IMR-90 (cell line): ENCODE measurements around the gene HNRNPH2. TPM values are rescaled to one million over a fixed set of nuclear protein-coding genes. Genes with fewer than 3 reads are reported as not detected.

Experiments used
- ATAC-seq: fragments of 200-7000 bp; cut with Tn5 transposase; 2 replicates; pipeline ENCODE4 v1.9.1; 2020; ENCODE audit warnings: low read depth, mild to moderate bottlenecking, moderate library complexity
- BruUV-seq: library from RNA; stranded (reverse); fragments of 400-500 nt; replicated peaks from 2 replicates; lab custom pipeline; 2021; lab: Mats Ljungman, UMichigan
- CTCF ChIA-PET: fragments of 300-600 bp; formaldehyde crosslinking; extraction: SDS; loops from one replicate; lab custom pipeline; 2021; ENCODE audit warnings: antibody characterized with exemption; lab: Yijun Ruan, JAX
- POLR2A ChIA-PET: fragments of 300-600 bp; sonication (Branson Sonifier 250); formaldehyde crosslinking; loops from one replicate; lab custom pipeline; 2022; ENCODE audit warnings: antibody characterized with exemption; ENCODE audit not compliant: unreplicated experiment; lab: Charles Lee
- DNase-seq: peaks from one replicate; pipeline ENCODE4 v3.0.0; 2013
- H2AFZ ChIP-seq: replicated peaks from 2 replicates; pipeline ENCODE3; 2013; ENCODE audit warnings: low read length, mild to moderate bottlenecking; ENCODE audit not compliant: poor library complexity
- H2AK5ac ChIP-seq: 2 replicates; pipeline ENCODE4 v1.6.1; 2013; ENCODE audit warnings: low read depth, low read length, inconsistent platforms
- H2AK9ac ChIP-seq: replicated peaks from 2 replicates; pipeline ENCODE3; 2013; ENCODE audit warnings: mild to moderate bottlenecking, low read depth, low read length, moderate library complexity; ENCODE audit not compliant: poor library complexity
- H2BK120ac ChIP-seq: 2 replicates; pipeline ENCODE4 v1.6.1; 2013; ENCODE audit warnings: low read depth, low read length, inconsistent platforms
- H2BK15ac ChIP-seq: 3 replicates; pipeline ENCODE4 v1.6.1; 2013; ENCODE audit warnings: low read depth, low read length, inconsistent platforms
- H2BK20ac ChIP-seq: 2 replicates; pipeline ENCODE4 v1.6.1; 2013; ENCODE audit warnings: low read depth, mild to moderate bottlenecking, inconsistent platforms, low read length, moderate library complexity
- H2BK5ac ChIP-seq: 2 replicates; pipeline ENCODE4 v1.6.1; 2013; ENCODE audit warnings: mild to moderate bottlenecking, low read depth, low read length, inconsistent platforms; ENCODE audit not compliant: poor library complexity, severe bottlenecking
- H3K14ac ChIP-seq: replicated peaks from 2 replicates; pipeline ENCODE4 v1.6.1; 2013; ENCODE audit warnings: low read depth, low read length, inconsistent platforms
- H3K18ac ChIP-seq: 2 replicates; pipeline ENCODE4 v1.6.1; 2013; ENCODE audit warnings: low read depth, low read length, control low read depth
- H3K23ac ChIP-seq: 2 replicates; pipeline ENCODE4 v1.6.1; 2013; ENCODE audit warnings: low read depth, low read length, inconsistent platforms
- H3K27ac ChIP-seq: 2 replicates; pipeline ENCODE4 v1.5.1; 2013; ENCODE audit warnings: mild to moderate bottlenecking, control low read depth, low read length; ENCODE audit not compliant: insufficient read depth
- H3K27me3 ChIP-seq: 2 replicates; pipeline ENCODE4 v1.6.1; 2013; ENCODE audit warnings: low read length; ENCODE audit not compliant: control insufficient read depth, insufficient read depth
- H3K36me3 ChIP-seq: 2 replicates; pipeline ENCODE4 v1.6.1; 2013; ENCODE audit warnings: low read length, mixed read lengths; ENCODE audit not compliant: control insufficient read depth, insufficient read depth
- H3K4ac ChIP-seq: 2 replicates; pipeline ENCODE4 v1.6.1; 2013; ENCODE audit warnings: low read depth, low read length, inconsistent platforms
- H3K4me1 ChIP-seq: 2 replicates; pipeline ENCODE4 v1.6.1; 2013; ENCODE audit warnings: low read length, mixed read lengths; ENCODE audit not compliant: control insufficient read depth, insufficient read depth
- H3K4me2 ChIP-seq: 2 replicates; pipeline ENCODE4 v1.6.1; 2013; ENCODE audit warnings: low read depth, mild to moderate bottlenecking, control low read depth, low read length, moderate library complexity
- H3K4me3 ChIP-seq: 2 replicates; pipeline ENCODE4 v1.5.1; 2013; ENCODE audit warnings: low read depth, mild to moderate bottlenecking, control low read depth, low read length, moderate library complexity; ENCODE audit not compliant: insufficient read depth
- H3K56ac ChIP-seq: 2 replicates; pipeline ENCODE4 v1.6.1; 2013; ENCODE audit warnings: low read length, inconsistent platforms; ENCODE audit not compliant: insufficient read depth; ENCODE audit errors: extremely low read depth
- H3K79me1 ChIP-seq, 2 experiments: 2 replicates each; pipeline ENCODE4 v1.6.1; 2013; ENCODE audit warnings: low read length in 2 of 2, inconsistent platforms in 1 of 2, low read depth in 1 of 2
- H3K9ac ChIP-seq: 2 replicates; pipeline ENCODE4 v1.6.1; 2013; ENCODE audit warnings: low read depth, low read length, control low read depth
- H3K9me1 ChIP-seq: 2 replicates; pipeline ENCODE4 v1.6.1; 2013; ENCODE audit warnings: low read length, inconsistent platforms; ENCODE audit not compliant: insufficient read depth
- H3K9me3 ChIP-seq: 2 replicates; pipeline ENCODE4 v1.6.1; 2013; ENCODE audit warnings: low read length; ENCODE audit not compliant: control insufficient read depth, insufficient read depth
- H4K20me1 ChIP-seq: 2 replicates; pipeline ENCODE4 v1.6.1; 2013; ENCODE audit warnings: low read length, inconsistent platforms; ENCODE audit not compliant: insufficient read depth
- H4K5ac ChIP-seq: 2 replicates; pipeline ENCODE4 v1.6.1; 2013; ENCODE audit warnings: mild to moderate bottlenecking, low read depth, low read length, control low read depth
- H4K8ac ChIP-seq, 2 experiments: 2 replicates each; pipeline ENCODE4 v1.6.1; 2013; ENCODE audit warnings: low read depth in 2 of 2, low read length in 2 of 2, control low read depth in 1 of 2, inconsistent platforms in 1 of 2
- H4K91ac ChIP-seq: 2 replicates; pipeline ENCODE4 v1.6.1; 2013; ENCODE audit warnings: low read depth, low read length, inconsistent platforms; ENCODE audit not compliant: insufficient read depth
- BHLHE40 ChIP-seq: fragments of 150-350 bp; IDR thresholded peaks from 2 replicates; pipeline ENCODE4 v1.6.1; 2016; ENCODE audit warnings: mild to moderate bottlenecking, low read depth, low read length
- CEBPB ChIP-seq: IDR thresholded peaks from 2 replicates; pipeline ENCODE4 v1.6.1; 2012; ENCODE audit warnings: low read depth, low read length, improper control_type of control experiment
- CHD1 ChIP-seq: IDR thresholded peaks from 2 replicates; pipeline ENCODE4 v1.6.1; 2012; ENCODE audit warnings: low read depth, low read length, improper control_type of control experiment
- MAFK ChIP-seq: IDR thresholded peaks from 2 replicates; pipeline ENCODE4 v1.6.1; 2012; ENCODE audit warnings: low read depth, low read length, improper control_type of control experiment
- MAZ ChIP-seq: IDR thresholded peaks from 2 replicates; pipeline ENCODE4 v1.6.1; 2012; ENCODE audit warnings: low read depth, mild to moderate bottlenecking, low read length, improper control_type of control experiment, moderate library complexity, borderline replicate concordance
- MXI1 ChIP-seq: IDR thresholded peaks from 2 replicates; pipeline ENCODE4 v1.6.1; 2012; ENCODE audit warnings: low read depth, mild to moderate bottlenecking, low read length, moderate library complexity, borderline replicate concordance
- NFE2L2 ChIP-seq: fragments of 150-350 bp; IDR thresholded peaks from 2 replicates; pipeline ENCODE4 v1.6.1; 2016; ENCODE audit warnings: low read depth, mild to moderate bottlenecking, low read length
- POLR2A ChIP-seq: IDR thresholded peaks from 2 replicates; pipeline ENCODE4 v1.6.1; 2012; ENCODE audit warnings: mild to moderate bottlenecking, low read depth, low read length
- RAD21 ChIP-seq: IDR thresholded peaks from 2 replicates; pipeline ENCODE4 v1.6.1; 2012; ENCODE audit warnings: low read length, improper control_type of control experiment
- RFX5 ChIP-seq: IDR thresholded peaks from 2 replicates; pipeline ENCODE4 v1.8.0; 2012; ENCODE audit warnings: low read depth, mild to moderate bottlenecking, low read length, moderate library complexity
- SMC3 ChIP-seq: fragments of 150-350 bp; IDR thresholded peaks from 2 replicates; pipeline ENCODE4 v1.6.1; 2016; ENCODE audit warnings: low read depth, mild to moderate bottlenecking, antibody characterized with exemption, low read length, moderate library complexity
- WGBS, 2 experiments: methylation state at CpG; one replicate each; pipeline versions ENCODE4 v1.1.5 to v1.1.7; 2013; ENCODE audit warnings: missing lambda C conversion rate in 2 of 2; ENCODE audit not compliant: insufficient read length in 1 of 2; ENCODE audit errors: extremely low coverage in 2 of 2; 5-methylcytosine and 5-hydroxymethylcytosine counted together
- dilution Hi-C: fragments of 300-500 bp; cut with HindIII; formaldehyde crosslinking; loops from one replicate; pipeline ENCODE4 v1.14.3; 2018; ENCODE audit warnings: low sequenced_read_pairs; ENCODE audit not compliant: unreplicated experiment
- in situ Hi-C: fragments of 300-500 bp; cut with MboI; formaldehyde crosslinking; loops from 3 replicates; pipeline ENCODE4 v1.14.3; 2019; ENCODE audit warnings: low sequenced_read_pairs, inconsistent platforms, mixed read lengths
- intact Hi-C: fragments of 100-400 bp; cut with micrococcal nuclease; formaldehyde crosslinking; loops from 2 replicates; pipeline ENCODE4 v1.10.0; 2022
- polyA plus RNA-seq, 3 experiments: library from polyadenylated mRNA; depleted of rRNA; stranded (reverse); fragments of >200 nt; gene quantifications; 2 replicates each; pipeline ENCODE4 v1.2.3, GENCODE V29; 2012; ENCODE audit warnings: low replicate concordance in 1 of 3
- total RNA-seq: library from RNA; depleted of rRNA; stranded (reverse); fragments of >200 nt; gene quantifications from 2 replicates; pipeline ENCODE4 v1.2.3, GENCODE V29; 2012
- TF ChIP-seq, protein P1 (sequence below): fragments of 150-350 bp; IDR thresholded peaks from 2 replicates; pipeline ENCODE4 v1.6.1; 2016; ENCODE audit warnings: low read depth, mild to moderate bottlenecking, low read length, moderate library complexity, borderline replicate concordance
- TF ChIP-seq, protein P2 (sequence below): conservative IDR thresholded peaks from 2 replicates; pipeline ENCODE4 v1.5.1; 2012; ENCODE audit warnings: mild to moderate bottlenecking, low read depth, low read length, improper control_type of control experiment
- TF ChIP-seq, protein P3 (sequence below): fragments of 150-350 bp; IDR thresholded peaks from 2 replicates; pipeline ENCODE4 v1.6.1; 2017; ENCODE audit warnings: mild to moderate bottlenecking, antibody characterized with exemption, low read length, low read depth

Gene HNRNPH2
- total and polyA plus RNA-seq, 2 of the 4 experiments (the other 2 are of a cell fraction), result 42.8 to 54.3 TPM

DNA sequence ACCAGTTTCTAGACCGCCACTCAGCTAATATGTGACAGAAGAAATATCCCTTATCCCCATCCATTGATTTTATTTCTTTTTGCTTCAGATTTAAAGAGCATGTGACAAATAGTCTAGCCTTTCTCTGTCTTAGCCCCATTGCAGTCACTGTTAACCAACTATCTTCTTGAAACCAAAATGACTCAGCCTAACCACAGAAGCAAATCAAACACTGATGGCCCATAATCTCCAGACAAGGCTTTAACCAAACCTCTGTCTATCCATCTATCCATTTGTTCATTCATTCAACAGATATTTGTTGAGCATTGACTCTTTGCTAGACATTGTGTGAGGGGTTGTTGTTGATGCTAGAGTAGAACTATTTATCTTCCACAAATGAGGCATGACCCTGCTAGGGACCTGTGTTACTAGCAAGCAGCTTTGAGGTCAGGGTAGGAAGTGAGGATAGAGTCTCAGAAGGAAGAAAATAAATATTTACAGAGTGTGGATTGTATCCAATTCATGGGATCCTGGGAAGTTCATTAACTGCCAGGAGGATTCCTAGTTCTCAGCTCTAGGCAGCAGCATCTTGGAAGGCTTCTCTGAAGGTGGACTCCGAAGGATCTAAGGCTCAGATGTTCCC lies 22.5 kb downstream of the HNRNPH2 start:
- no peaks in the 10 kb centered on the region for H3K27me3 ChIP-seq
- no peak overlapping the region for H2BK15ac ChIP-seq
- ATAC-seq (peak; percentile 69), DNase-seq (peak; percentile 54)
- H3K4ac ChIP-seq, result no peak overlapping the region; the same call in 1 of the 2 replicates
- intact Hi-C loops, result no loop called here
- H2BK20ac ChIP-seq, result no peak overlapping the region
- no CpG with 5 or more reads among the region's 2 CpGs for WGBS, 2 experiments
- no peak overlapping the region for H2BK120ac ChIP-seq
- no peaks in the 10 kb centered on the region for H3K79me1 ChIP-seq
- H3K9me3 ChIP-seq, result no peaks in the 10 kb centered on the region; the same call in 1 of the 2 replicates
- H3K36me3 ChIP-seq, result no peaks in the 10 kb centered on the region
- H3K56ac ChIP-seq, result no peak overlapping the region
- no peak overlapping the region for H3K9ac ChIP-seq
- H2AK5ac ChIP-seq, result no peak overlapping the region
- BruUV-seq, result no TSS peak
- H4K20me1 ChIP-seq, result no peaks in the 10 kb centered on the region
- no peak overlapping the region for H3K18ac ChIP-seq
- peak overlapping the region; percentile 39; the same call in 1 of the 2 replicates for H3K4me2 ChIP-seq
- H3K23ac ChIP-seq, result no peak overlapping the region
- H4K91ac ChIP-seq, result no peak overlapping the region
- dilution Hi-C loops, result no loop called here
- ChIA-PET CTCF (interaction anchor here (1.0 kb wide), 1 partner anchor 14 kb away, joined by 3 read pairs; no protein-coding TSS in a partner anchor), POLR2A (no interaction called here)
- no peak overlapping the region for H3K14ac ChIP-seq
- in situ Hi-C loops, result no loop called here
- no peak overlapping the region for H3K27ac ChIP-seq
- H4K8ac ChIP-seq, result no peak overlapping the region
- peaks cover 2% of the 10 kb centered on the region; the same call in 1 of the 2 replicates for H3K4me1 ChIP-seq
- H3K9me1 ChIP-seq, result no peaks in the 10 kb centered on the region
- H2AK9ac ChIP-seq, result no peak overlapping the region
- no peak overlapping the region for H3K4me3 ChIP-seq
- no peak overlapping the region for H2AFZ ChIP-seq
- H2BK5ac ChIP-seq, result peak overlapping the region; percentile 38
- no peak overlapping the region for H4K5ac ChIP-seq
- TF ChIP-seq CEBPB (no peak), NFE2L2 (no peak), RAD21 (no peak), SMC3 (no peak), MAFK (no peak), RFX5 (no peak), BHLHE40 (no peak), CHD1 (no peak), MAZ (no peak), MXI1 (no peak), POLR2A (no peak)
- TF ChIP-seq, protein P1, sequence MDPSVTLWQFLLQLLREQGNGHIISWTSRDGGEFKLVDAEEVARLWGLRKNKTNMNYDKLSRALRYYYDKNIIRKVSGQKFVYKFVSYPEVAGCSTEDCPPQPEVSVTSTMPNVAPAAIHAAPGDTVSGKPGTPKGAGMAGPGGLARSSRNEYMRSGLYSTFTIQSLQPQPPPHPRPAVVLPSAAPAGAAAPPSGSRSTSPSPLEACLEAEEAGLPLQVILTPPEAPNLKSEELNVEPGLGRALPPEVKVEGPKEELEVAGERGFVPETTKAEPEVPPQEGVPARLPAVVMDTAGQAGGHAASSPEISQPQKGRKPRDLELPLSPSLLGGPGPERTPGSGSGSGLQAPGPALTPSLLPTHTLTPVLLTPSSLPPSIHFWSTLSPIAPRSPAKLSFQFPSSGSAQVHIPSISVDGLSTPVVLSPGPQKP, result no peak
- TF ChIP-seq, protein P2, sequence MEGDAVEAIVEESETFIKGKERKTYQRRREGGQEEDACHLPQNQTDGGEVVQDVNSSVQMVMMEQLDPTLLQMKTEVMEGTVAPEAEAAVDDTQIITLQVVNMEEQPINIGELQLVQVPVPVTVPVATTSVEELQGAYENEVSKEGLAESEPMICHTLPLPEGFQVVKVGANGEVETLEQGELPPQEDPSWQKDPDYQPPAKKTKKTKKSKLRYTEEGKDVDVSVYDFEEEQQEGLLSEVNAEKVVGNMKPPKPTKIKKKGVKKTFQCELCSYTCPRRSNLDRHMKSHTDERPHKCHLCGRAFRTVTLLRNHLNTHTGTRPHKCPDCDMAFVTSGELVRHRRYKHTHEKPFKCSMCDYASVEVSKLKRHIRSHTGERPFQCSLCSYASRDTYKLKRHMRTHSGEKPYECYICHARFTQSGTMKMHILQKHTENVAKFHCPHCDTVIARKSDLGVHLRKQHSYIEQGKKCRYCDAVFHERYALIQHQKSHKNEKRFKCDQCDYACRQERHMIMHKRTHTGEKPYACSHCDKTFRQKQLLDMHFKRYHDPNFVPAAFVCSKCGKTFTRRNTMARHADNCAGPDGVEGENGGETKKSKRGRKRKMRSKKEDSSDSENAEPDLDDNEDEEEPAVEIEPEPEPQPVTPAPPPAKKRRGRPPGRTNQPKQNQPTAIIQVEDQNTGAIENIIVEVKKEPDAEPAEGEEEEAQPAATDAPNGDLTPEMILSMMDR, result no peak
- TF ChIP-seq, protein P3, sequence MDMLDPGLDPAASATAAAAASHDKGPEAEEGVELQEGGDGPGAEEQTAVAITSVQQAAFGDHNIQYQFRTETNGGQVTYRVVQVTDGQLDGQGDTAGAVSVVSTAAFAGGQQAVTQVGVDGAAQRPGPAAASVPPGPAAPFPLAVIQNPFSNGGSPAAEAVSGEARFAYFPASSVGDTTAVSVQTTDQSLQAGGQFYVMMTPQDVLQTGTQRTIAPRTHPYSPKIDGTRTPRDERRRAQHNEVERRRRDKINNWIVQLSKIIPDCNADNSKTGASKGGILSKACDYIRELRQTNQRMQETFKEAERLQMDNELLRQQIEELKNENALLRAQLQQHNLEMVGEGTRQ, result no peak
